ENCODE measurements around the gene MSANTD1.

The MSANTD1 gene

DNA sequence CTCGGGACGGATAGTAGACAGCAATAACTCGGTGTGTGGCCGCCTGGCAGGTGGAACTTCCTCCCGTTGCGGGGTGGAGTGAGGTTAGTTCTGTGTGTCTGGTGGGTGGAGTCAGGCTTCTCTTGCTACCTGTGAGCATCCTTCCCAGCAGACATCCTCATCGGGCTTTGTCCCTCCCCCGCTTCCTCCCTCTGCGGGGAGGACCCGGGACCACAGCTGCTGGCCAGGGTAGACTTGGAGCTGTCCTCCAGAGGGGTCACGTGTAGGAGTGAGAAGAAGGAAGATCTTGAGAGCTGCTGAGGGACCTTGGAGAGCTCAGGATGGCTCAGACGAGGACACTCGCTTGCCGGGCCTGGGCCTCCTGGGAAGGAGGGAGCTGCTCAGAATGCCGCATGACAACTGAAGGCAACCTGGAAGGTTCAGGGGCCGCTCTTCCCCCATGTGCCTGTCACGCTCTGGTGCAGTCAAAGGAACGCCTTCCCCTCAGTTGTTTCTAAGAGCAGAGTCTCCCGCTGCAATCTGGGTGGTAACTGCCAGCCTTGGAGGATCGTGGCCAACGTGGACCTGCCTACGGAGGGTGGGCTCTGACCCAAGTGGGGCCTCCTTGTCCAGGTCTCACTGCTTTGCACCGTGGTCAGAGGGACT lies 5.7 kb upstream of the MSANTD1 start:
- no peak for FAIRE-seq

DNA sequence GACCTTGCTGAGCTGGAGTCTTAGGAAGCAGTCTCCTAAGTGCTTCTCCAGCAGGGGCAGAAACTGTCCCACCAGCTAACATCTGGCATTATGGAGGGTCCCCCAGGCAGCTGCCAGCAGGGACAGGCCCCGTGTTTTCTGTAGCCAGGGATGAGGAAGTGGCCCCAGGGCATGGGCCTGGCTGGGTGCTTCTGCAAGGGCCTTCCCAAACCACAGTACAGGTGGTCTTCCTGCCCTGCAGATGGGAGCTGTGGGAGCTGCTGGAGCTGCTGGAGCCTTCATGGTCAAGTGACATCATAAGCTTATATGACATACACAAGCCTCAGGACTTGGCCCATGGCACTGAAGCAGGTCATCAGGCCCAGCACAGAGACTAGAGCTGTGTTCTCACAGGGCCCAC lies 5.0 kb upstream of the MSANTD1 start:
- no peak for FAIRE-seq
- no peak for DNase-seq (ENCODE audit: insufficient read length, low spot score)
- TF ChIP-seq CTCF (IDR thresholded peaks at IDR 0.05; ENCODE audit: insufficient read depth, missing control alignments) = no peak

More for the DNA sequence above, 5.7 kb upstream of the MSANTD1 start:
- no peak for TF ChIP-seq CTCF (IDR thresholded peaks at IDR 0.05; ENCODE audit: insufficient read depth, missing control alignments)
- no peak for DNase-seq (ENCODE audit: insufficient read length, low spot score)

DNA sequence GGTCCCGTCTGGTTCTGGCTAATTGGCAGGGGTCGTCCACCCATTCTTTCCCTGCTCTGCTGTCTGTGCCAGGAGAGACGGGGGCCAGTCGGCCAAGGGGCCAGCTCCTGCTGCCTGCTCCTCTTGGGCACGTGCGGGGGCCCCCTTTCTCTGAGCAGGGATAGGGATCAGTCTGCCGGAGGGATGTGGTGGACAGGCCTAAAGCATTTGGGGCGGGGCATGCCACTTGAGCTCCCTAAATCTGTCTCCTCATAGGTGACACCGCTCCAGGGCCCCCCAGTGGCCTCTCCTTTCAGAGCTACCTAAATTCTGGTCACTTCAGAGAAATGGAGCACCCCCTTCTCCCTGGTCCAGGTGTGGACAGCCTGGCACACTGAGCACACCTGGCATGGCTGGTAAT lies 4.2 kb upstream of the MSANTD1 start:
- FAIRE-seq (no peak), DNase-seq (ENCODE audit: insufficient read length, low spot score) (no peak)
- TF ChIP-seq CTCF (IDR thresholded peaks at IDR 0.05; ENCODE audit: insufficient read depth, missing control alignments) = no peak

DNA sequence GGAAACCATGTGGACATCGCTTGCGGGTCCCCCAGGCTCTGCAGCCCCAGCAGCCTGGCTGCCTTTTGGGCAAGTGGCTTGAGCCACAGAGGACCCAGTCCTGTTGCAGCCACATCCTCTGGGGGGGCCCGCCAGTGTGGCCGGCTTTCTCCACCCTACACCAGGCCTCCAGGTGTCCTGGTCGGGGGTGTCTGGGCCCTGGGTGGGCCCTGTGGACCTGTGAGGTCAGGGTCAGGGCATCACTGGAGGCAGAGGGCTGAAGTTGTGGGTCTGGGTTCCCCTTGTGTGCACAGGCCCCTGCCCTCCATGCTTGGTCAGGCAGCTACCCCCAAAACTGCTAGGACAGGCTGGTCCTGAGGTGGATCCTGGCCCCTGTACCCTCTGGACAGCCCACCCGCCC lies 3.3 kb upstream of the MSANTD1 start:
- DNase-seq (ENCODE audit: insufficient read length, low spot score) = no peak
- FAIRE-seq = no peak

DNA sequence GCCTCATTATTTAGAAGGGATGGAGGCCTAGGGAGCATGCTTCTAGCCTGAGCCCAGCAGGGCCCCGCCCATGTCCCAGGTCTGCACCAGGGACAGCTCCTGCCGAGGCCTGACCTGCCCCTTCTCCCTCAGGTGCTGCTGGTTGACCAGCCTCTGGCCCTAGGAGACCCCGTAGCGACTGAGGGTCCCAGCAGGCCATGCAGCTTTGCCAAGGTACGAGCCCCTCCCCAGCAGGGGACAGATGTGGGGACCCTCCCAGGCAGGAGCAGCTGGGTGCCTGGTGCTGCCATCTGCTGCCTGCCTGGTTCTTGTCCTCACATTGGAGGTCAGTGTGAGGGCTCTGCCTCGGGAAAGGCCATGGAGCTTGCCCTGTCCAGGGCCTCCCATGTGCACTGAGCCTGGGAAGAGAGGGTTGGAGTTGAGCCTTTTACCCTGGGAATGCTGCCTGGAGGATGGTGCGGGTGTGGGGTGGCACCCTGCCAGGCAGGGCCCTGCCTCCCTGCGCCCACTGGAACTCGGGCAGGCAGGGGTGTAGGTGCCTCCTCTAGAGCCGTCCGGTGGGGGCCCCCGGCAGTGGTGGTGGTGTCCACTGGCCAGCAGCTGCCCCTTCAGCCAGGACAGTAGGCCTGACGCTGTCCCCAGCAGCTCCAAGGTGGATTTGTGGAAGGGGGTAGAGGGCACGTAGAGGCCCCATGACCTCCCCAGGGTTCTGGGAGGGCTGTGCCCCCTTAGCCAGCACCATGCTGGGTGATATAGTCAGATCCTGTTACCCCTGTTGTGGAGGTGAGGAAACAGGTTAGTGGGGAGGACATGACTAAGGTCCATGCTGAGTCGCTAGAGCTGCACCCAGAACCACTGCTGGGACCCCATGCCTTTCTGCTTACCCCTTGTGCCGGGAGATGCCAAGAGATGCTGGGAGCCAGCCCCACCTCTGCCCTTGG lies 2.2 kb upstream of the MSANTD1 start:
- no peak for DNase-seq (ENCODE audit: insufficient read length, low spot score)
- TF ChIP-seq CTCF (IDR thresholded peaks at IDR 0.05; ENCODE audit: insufficient read depth, missing control alignments) = no peak
- FAIRE-seq = no peak

More for the DNA sequence above, 3.3 kb upstream of the MSANTD1 start:
- no peak for TF ChIP-seq CTCF (IDR thresholded peaks at IDR 0.05; ENCODE audit: insufficient read depth, missing control alignments)

GRCh38 chr4:3247399-3248177 lies 1.4 kb upstream of the MSANTD1 start:
- FAIRE-seq = no peak
- DNase-seq (ENCODE audit: insufficient read length, low spot score) = no peak
- no peak for TF ChIP-seq CTCF (IDR thresholded peaks at IDR 0.05; ENCODE audit: insufficient read depth, missing control alignments)
